ENCODE measurements around the gene NOVA2.

Gene NOVA2, protein sequence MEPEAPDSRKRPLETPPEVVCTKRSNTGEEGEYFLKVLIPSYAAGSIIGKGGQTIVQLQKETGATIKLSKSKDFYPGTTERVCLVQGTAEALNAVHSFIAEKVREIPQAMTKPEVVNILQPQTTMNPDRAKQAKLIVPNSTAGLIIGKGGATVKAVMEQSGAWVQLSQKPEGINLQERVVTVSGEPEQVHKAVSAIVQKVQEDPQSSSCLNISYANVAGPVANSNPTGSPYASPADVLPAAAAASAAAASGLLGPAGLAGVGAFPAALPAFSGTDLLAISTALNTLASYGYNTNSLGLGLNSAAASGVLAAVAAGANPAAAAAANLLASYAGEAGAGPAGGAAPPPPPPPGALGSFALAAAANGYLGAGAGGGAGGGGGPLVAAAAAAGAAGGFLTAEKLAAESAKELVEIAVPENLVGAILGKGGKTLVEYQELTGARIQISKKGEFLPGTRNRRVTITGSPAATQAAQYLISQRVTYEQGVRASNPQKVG

DNA sequence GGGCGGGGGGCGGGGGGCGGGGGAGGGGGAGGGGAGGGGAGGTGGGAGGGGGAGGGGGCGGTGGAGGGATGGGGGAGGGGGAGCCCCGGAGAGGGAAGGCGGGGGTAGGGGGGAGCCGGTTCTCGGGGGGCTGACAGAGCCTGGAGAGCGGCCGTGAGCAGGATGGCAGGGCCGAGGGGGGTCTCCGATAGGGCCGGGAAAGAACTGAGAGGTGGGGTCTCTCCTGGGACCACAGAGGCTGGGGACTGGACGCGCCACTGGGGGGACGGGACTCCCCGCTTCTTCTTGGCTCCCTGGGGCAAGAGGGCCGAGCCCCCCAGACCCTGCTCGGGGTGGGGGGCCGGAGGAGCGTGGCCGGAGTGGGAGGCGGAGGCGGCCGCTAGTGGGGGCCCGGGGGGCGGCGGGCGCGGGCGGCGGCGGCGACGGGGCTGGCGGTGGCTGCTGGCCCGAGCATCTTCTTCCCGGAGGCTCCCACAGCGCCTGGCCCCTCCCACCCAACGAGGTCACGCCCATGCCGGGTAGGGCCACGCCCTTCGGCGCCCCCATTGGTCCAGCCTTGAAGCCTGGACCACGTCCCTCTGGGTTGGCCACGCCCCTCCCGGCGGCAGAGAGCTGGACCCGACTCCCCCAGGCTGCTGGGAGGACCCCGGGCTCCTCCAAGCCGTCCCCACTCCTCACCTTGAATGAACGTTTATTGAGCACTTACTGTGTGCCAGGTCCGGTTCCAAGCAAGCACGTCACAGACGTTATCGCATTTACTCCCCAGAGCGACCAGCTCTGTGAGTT, at the start of gene NOVA2:
Gene NOVA2 (minus strand): TSS at position 313 of the 786 bp plus-strand sequence. CDS start 514 bp downstream, outside the sequence.
- Histone ChIP-seq H3K36me3 (ENCODE audit: insufficient read depth, low read length) (no peaks in the 10 kb centered on the region), H3K9me3 (ENCODE audit: control insufficient read depth, insufficient read depth, low read length) (no peaks in the 10 kb centered on the region), H3K9ac (ENCODE audit: low read depth, low read length) (peak within 1 kb of the TSS; percentile 45; the same call in 1 of the 2 replicates), H3K4me1 (ENCODE audit: insufficient read depth, low read length) (peaks cover 9% of the 10 kb centered on the region)

DNA sequence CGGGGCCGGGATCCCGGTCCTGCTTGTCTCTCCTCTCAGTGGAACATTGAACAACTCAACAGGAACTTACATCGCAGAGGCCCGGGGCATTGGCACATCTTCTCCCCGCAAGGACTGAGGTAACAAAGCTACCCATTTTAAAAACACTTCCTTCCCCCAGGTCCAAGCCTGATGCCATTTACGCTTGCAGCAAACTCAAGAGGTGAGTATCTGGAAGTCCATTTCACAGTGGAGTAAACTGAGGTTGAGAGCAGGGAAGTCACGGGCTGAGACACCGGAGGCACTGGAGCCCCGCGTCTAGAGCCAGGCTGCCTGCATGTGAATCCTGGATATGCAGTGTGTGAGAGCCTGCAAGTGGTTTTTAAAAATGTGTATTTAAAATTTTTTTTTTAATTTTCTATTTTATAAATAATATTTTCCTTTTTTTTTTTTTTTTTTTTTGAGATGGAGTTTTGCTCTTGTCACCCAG, 49.7 kb upstream of the NOVA2 start:
- no peaks in the 10 kb centered on the region; the same call in 1 of the 2 replicates for H3K36me3 ChIP-seq (ENCODE audit: insufficient read depth, low read length)
- H3K9me3 ChIP-seq (ENCODE audit: control insufficient read depth, insufficient read depth, low read length), result peaks cover 2% of the 10 kb centered on the region; the same call in 1 of the 2 replicates
- H3K4me1 ChIP-seq (ENCODE audit: insufficient read depth, low read length), result peaks cover 12% of the 10 kb centered on the region; the same call in 1 of the 2 replicates
- H3K9ac ChIP-seq (ENCODE audit: low read depth, low read length), result no peak overlapping the region

DNA sequence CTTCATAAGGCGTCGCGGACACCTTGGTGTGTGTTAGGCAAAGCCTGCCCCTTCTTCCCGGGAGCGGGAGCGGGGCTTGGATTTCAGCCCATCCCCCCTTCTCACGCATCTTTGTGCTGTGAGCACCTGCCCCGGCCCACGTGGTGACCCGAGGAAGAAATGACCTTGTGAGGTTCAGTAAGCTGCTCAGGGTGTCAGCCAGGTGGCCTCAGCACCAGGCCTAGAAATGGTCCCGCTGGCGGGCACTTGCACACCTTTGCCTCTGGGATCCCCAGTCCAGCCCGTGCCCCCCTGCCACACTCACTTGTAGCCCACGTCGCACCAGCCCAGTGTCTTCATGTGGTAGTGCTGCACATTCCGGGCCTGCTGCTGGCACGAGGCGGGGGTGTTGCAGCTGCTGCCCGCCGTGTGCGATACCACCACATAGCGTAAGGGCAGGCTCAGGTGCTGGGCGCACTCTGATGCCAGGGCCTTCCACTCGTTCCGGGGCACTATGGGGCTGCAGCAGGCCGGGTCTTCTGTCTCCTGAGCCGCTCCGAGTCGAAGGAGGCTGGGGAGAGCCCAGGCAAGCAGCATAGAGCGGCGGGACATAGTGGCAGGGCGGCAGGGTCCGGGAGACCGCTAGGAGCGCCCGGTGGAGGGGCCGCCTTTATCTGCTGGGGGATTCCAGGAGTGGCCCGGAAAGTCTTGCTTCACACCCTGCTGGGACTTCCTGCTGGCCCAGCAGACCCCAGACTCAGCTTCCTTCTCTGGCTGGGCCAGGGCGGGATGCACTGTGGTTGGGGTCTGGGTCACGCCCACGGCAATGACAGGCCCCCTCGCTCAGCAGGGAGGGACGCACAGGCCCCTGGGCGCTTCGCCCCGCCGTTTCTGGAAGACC, 49.0 kb upstream of the NOVA2 start, which contains the start of gene PGLYRP1:
Gene PGLYRP1 (minus strand): TSS at position 623 of the 880 bp plus-strand sequence. CDS start 32 bp downstream, at position 591.
- Histone ChIP-seq H3K9ac (ENCODE audit: low read depth, low read length) (no peak within 1 kb of the TSS), H3K36me3 (ENCODE audit: insufficient read depth, low read length) (no peaks in the 10 kb centered on the region; the same call in 1 of the 2 replicates), H3K4me1 (ENCODE audit: insufficient read depth, low read length) (peaks cover 12% of the 10 kb centered on the region; the same call in 1 of the 2 replicates), H3K9me3 (ENCODE audit: control insufficient read depth, insufficient read depth, low read length) (peaks cover 2% of the 10 kb centered on the region; the same call in 1 of the 2 replicates)

DNA sequence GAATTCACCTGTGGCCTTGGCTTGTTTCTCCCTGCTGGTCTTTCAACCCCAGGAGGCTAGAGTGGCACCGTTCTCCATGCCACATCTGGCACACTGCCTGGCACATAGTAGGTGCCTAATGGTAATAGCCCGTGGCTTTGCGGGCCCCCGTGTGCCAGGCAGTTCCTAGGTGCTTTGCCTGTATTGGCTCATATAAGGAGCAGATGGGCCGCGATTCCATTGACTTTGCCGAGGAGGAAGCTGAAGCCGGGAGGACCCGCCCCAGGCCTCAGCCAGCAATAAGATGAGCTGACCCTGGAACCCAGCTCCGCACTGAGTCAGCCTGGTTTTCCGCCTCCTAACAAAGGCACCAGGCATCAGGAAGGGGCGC, 48.4 kb upstream of the NOVA2 start:
- Histone ChIP-seq H3K4me1 (ENCODE audit: insufficient read depth, low read length) (peaks cover 14% of the 10 kb centered on the region; the same call in 1 of the 2 replicates), H3K9ac (ENCODE audit: low read depth, low read length) (no peak overlapping the region), H3K9me3 (ENCODE audit: control insufficient read depth, insufficient read depth, low read length) (peaks cover 2% of the 10 kb centered on the region; the same call in 1 of the 2 replicates), H3K36me3 (ENCODE audit: insufficient read depth, low read length) (no peaks in the 10 kb centered on the region; the same call in 1 of the 2 replicates)

DNA sequence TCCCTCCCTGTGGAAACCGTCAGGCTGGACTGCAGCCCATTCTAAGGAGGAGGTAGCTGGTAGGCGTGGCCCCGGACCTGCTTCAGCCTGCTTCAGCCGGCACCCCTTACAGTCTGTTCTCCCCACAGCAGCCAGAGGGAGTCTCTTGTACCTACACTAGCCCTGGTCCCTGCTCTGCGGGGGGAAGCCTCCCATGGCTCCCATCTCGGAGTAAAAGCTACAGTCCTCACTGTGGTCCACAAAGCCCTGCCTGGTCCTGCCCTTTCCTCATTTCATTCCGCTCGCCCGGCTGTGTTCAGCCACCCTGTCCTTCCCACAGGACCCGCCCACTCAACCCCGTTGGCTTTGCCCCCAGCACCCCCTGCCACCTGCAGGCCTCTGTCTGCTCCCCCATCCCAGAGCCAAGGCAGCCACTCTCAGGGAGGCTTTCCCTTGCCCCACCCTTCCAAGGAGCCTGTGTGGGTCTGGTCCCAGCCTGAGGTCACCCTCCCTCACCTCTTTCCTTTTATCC, 47.9 kb upstream of the NOVA2 start:
- Histone ChIP-seq H3K9me3 (ENCODE audit: control insufficient read depth, insufficient read depth, low read length) (peaks cover 2% of the 10 kb centered on the region; the same call in 1 of the 2 replicates), H3K9ac (ENCODE audit: low read depth, low read length) (no peak overlapping the region), H3K4me1 (ENCODE audit: insufficient read depth, low read length) (peaks cover 15% of the 10 kb centered on the region; the same call in 1 of the 2 replicates), H3K36me3 (ENCODE audit: insufficient read depth, low read length) (no peaks in the 10 kb centered on the region)

DNA sequence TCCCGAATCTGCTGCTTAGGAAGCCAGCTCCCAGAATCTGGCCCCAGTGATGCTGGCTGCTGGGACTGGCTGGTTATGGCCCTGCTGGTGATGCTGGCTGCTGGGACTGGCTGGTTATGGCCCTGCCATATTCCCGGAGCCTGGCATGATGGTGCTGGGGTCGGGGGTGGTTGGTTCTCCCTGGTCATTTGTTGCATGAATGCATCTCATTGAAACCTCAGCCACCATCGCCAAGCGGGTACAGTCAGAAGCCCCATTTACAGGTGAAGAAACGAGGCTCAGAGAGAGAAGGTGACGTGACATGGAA, 47.1 kb upstream of the NOVA2 start:
- Histone ChIP-seq H3K9ac (ENCODE audit: low read depth, low read length) (no peak overlapping the region), H3K4me1 (ENCODE audit: insufficient read depth, low read length) (peaks cover 15% of the 10 kb centered on the region; the same call in 1 of the 2 replicates), H3K9me3 (ENCODE audit: control insufficient read depth, insufficient read depth, low read length) (peaks cover under 1% of the 10 kb centered on the region; the same call in 1 of the 2 replicates), H3K36me3 (ENCODE audit: insufficient read depth, low read length) (no peaks in the 10 kb centered on the region)

DNA sequence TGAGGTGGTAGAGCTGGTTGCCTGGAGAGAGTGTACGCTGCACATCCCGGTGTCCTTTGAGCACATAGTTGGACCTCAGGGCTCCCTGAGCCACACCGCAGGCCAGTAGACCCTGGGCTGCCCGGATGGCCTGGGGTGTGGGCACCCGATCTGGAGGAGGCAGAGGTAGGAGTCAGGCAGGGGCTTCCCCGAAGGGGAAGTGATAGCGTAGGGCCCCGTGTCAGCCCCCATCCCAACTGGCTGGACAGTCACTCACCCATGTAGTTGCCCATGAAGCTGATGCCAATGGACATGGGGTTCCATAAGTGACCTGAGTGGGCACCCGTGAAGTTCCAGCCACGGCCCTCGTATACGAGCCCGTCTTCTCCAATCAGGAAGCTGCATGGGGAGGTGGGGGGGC, 45.6 kb upstream of the NOVA2 start:
- Histone ChIP-seq H3K36me3 (ENCODE audit: insufficient read depth, low read length) (no peaks in the 10 kb centered on the region), H3K4me1 (ENCODE audit: insufficient read depth, low read length) (peaks cover 15% of the 10 kb centered on the region; the same call in 1 of the 2 replicates), H3K9ac (ENCODE audit: low read depth, low read length) (no peak overlapping the region), H3K9me3 (ENCODE audit: control insufficient read depth, insufficient read depth, low read length) (no peaks in the 10 kb centered on the region)

DNA sequence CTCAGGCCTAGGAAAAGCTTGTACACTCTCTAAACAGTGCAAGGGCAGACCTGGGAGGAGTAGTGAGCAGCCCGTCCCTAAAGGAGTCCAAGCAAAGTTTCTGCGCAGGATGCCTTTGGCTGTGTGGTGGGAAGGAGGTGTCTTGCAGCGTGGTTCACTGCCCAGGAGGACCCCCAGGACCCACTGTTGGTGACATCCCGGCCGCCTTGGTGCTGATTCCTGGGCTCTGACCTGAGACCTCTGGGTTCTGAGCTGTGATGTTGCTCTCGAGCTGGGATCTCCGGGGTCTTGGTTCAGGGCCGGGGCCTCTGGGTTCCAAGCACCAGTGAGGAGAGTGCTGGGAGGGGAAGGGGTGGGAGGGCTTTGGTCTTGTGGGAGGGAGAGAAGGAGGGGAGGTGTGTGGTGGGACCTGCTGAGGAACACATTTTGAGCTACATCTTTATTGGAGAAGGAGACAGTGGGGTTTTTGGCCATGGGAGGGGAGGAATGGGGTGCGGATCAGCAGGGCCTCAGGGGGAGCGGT, 45.1 kb upstream of the NOVA2 start:
- H3K9ac ChIP-seq (ENCODE audit: low read depth, low read length), result no peak overlapping the region

DNA sequence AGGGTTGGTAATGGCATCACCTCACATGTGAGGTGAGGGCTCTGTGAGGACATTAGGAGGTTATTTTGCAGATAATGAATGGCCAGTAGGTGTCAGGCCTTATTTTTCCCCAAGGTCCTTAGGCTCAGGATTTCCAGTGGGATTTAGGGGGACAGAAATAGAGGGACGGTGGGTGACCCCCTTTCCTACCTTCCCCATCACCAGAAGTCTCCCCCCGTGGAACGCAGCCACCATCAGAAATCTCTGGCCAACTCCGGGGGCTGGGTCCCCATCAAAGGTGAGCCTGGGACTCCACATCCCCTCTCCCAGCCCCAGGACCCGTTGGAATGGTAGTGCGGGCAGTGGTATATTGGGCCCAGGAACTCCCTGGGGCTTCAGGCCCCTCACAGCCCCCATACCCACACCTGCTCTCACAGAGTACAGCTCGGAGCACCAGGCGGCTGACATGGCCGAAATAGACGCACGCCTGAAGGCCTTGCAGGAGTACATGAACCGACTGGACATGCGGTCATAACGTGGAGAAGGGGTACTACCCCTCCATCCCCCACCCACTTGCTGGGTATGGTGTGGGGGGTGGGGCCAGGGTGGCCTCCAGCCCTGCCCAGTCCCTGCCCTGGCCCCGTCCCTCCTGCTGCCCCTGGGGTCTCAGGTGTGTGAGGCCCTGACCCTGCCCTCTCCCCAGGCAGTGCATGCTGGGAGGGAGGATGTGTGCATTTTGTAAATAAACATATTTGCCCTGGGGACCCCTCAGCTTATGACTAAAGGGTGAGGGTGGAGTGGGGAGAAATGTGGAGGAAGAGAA, 44.4 kb upstream of the NOVA2 start:
- H3K9me3 ChIP-seq (ENCODE audit: control insufficient read depth, insufficient read depth, low read length), result no peaks in the 10 kb centered on the region
- H3K9ac ChIP-seq (ENCODE audit: low read depth, low read length), result no peak overlapping the region
- peaks cover 15% of the 10 kb centered on the region; the same call in 1 of the 2 replicates for H3K4me1 ChIP-seq (ENCODE audit: insufficient read depth, low read length)
- no peaks in the 10 kb centered on the region for H3K36me3 ChIP-seq (ENCODE audit: insufficient read depth, low read length)

More for the DNA sequence above, 45.1 kb upstream of the NOVA2 start:
- Histone ChIP-seq H3K4me1 (ENCODE audit: insufficient read depth, low read length) (peaks cover 15% of the 10 kb centered on the region; the same call in 1 of the 2 replicates), H3K9me3 (ENCODE audit: control insufficient read depth, insufficient read depth, low read length) (no peaks in the 10 kb centered on the region), H3K36me3 (ENCODE audit: insufficient read depth, low read length) (no peaks in the 10 kb centered on the region)

DNA sequence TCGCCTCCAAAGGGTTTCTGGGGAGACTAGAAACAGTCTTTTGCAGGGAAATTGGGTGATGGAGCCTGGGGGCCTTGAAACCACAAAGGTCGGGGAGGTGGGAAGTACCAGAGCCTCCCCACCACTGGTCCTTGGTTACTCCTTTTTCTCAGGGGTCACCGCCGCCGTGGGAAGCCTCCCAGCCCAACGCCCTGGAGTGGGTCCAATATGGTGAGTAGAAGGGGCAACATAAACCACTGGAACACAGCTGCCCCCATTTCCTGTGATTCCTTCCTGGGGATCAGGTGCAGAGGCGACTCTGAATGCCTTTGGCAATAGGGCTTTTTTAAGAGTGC, 43.4 kb upstream of the NOVA2 start:
- Histone ChIP-seq H3K4me1 (ENCODE audit: insufficient read depth, low read length) (peaks cover 9% of the 10 kb centered on the region; the same call in 1 of the 2 replicates), H3K36me3 (ENCODE audit: insufficient read depth, low read length) (no peaks in the 10 kb centered on the region), H3K9me3 (ENCODE audit: control insufficient read depth, insufficient read depth, low read length) (no peaks in the 10 kb centered on the region), H3K9ac (ENCODE audit: low read depth, low read length) (no peak overlapping the region)

DNA sequence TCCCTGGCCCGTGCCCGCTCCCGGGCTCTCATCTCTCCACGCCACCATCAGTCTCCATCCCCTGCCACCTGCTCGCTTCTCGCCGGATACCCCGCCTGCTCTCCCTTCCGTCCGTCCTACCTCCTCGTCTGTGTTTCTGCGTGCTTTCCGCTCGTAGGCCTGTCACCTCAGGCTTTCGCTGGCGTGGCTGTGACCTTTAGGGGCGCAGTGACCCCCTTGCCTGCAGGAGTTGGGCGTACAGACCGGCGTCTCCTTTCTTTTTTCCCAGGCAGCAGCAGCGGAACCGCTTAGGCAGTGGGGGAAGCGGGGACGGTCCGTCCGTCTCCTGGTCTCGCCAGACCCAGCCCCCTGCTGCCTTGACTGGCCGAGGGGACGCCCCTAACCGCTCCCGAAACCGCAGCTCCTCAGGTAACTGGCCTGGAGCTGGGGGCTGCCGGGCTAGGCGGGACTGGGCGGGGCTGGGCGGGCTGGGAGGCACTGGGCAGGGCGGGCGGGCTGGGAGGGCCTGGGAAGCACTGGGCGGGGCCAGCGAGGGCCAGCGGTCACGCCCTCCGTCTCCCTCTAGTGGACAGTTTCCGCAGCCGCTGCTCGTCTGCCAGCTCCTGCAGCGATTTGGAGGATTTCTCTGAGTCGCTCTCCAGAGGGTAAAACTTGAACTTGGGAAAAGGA, 42.9 kb upstream of the NOVA2 start:
- Histone ChIP-seq H3K9me3 (ENCODE audit: control insufficient read depth, insufficient read depth, low read length) (no peaks in the 10 kb centered on the region), H3K9ac (ENCODE audit: low read depth, low read length) (peak overlapping the region; percentile 35; the same call in 1 of the 2 replicates), H3K36me3 (ENCODE audit: insufficient read depth, low read length) (no peaks in the 10 kb centered on the region), H3K4me1 (ENCODE audit: insufficient read depth, low read length) (peaks cover 4% of the 10 kb centered on the region; the same call in 1 of the 2 replicates)

DNA sequence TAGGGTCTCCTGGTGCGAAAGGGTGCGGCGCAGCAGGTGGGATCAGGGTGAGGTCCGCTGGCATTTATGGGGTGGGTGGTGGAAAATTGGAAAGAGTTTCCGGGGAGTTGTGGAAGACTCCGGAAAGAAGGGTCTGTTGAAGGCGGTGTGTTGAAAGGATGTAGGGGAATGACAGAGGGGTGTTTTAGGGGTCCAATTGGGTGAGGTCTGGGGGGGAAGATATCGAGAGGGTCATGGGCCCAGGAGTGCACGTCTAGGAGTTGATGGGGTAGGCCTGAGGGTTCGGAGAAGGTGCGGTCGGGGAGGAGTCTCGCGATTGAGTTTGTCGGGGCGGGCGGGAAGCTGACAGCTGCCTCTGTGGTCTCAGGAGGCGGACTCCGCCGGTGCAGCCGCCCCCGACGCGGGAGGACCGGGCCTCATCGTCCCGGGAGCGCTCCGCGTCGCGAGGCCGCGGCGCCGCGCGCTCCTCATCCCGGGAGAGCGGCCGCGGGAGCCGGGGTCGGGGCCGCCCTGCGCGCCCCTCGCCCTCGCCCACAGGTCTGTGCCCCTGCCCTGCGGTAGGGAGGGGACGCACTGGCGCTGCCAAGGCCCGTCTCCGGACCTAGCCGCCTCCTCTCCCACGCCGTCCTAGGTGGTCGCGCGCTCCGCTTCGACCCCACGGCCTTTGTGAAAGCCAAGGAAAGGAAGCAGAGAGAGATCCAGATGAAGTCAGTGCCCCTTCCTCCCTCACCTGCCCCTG, 42.2 kb upstream of the NOVA2 start:
- Histone ChIP-seq H3K36me3 (ENCODE audit: insufficient read depth, low read length) (no peaks in the 10 kb centered on the region), H3K9ac (ENCODE audit: low read depth, low read length) (peak overlapping the region; percentile 48; the same call in 1 of the 2 replicates), H3K4me1 (ENCODE audit: insufficient read depth, low read length) (peaks cover 3% of the 10 kb centered on the region; the same call in 1 of the 2 replicates), H3K9me3 (ENCODE audit: control insufficient read depth, insufficient read depth, low read length) (no peaks in the 10 kb centered on the region)
